ENCODE data around the gene AREL1.

The AREL1 gene

DNA sequence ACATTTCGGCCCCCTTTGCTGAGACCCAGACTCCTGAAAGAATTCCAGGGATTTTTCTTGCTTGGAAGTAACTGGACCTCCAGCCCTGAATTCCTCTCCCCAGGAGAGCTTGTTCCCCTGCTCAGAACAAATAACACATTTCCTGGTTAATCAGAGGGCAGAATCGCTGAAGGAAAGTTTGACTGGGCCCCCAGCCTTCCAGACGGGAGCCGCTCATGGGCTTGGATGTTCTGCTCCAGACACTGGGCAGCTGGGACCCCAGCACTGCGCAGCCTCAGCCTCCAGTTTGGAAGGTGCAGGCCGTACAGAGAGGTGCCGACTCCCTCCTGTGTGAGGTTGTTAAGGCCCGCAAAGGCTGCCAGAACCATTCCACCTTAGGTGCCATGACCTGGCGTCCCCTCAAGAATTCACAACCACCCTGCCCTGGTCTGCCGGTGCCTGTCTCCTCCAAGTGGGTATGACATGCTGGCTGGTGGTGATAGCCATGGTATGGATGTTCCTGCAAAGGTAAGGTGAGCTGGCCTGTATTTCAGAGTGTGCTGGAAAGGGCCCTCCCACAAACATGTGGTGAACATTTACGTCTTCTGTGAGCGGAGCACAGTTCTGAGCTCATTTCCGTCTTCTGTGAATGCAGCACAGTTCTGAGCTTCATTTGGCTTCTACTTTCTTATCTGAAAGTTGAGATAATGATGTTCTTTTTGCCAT lies 95.7 kb downstream of the AREL1 start:
- no peaks in the 10 kb centered on the region for H3K27me3 ChIP-seq (ENCODE audit: insufficient read depth, low read length, poor library complexity, severe bottlenecking)
- no peaks in the 10 kb centered on the region for H3K9me3 ChIP-seq (ENCODE audit: insufficient read depth, low read depth, low read length)
- H3K9me2 ChIP-seq (replicated peaks; ENCODE audit: low read depth, low read length): no peaks in the 10 kb centered on the region
- peaks cover 49% of the 10 kb centered on the region for H3K4me1 ChIP-seq (ENCODE audit: insufficient read depth, low read length, poor library complexity, severe bottlenecking)
- H3K9ac ChIP-seq (ENCODE audit: low read depth, low read length, poor library complexity, severe bottlenecking): no peak overlapping the region
- H3F3A ChIP-seq (ENCODE audit: low read depth): no peaks in the 10 kb centered on the region
- no peaks in the 10 kb centered on the region for H3K36me3 ChIP-seq (ENCODE audit: insufficient read depth, low read length)
- no peaks in the 10 kb centered on the region for H3K79me2 ChIP-seq (ENCODE audit: insufficient read depth, low read length)
- no peaks in the 10 kb centered on the region for H4K20me1 ChIP-seq (ENCODE audit: insufficient read depth, low read length, poor library complexity, severe bottlenecking)
- no peak overlapping the region for H3K4me3 ChIP-seq (ENCODE audit: low read length, poor library complexity, severe bottlenecking)
- H3K4me2 ChIP-seq (ENCODE audit: low read depth, low read length, poor library complexity, severe bottlenecking): no peak overlapping the region
- TF ChIP-seq EZH2phosphoT487 (IDR thresholded peaks at IDR 0.05; ENCODE audit: borderline replicate concordance): no peak
- TF ChIP-seq, protein P1, sequence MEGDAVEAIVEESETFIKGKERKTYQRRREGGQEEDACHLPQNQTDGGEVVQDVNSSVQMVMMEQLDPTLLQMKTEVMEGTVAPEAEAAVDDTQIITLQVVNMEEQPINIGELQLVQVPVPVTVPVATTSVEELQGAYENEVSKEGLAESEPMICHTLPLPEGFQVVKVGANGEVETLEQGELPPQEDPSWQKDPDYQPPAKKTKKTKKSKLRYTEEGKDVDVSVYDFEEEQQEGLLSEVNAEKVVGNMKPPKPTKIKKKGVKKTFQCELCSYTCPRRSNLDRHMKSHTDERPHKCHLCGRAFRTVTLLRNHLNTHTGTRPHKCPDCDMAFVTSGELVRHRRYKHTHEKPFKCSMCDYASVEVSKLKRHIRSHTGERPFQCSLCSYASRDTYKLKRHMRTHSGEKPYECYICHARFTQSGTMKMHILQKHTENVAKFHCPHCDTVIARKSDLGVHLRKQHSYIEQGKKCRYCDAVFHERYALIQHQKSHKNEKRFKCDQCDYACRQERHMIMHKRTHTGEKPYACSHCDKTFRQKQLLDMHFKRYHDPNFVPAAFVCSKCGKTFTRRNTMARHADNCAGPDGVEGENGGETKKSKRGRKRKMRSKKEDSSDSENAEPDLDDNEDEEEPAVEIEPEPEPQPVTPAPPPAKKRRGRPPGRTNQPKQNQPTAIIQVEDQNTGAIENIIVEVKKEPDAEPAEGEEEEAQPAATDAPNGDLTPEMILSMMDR (conservative IDR thresholded peaks at IDR 0.05; ENCODE audit: low read length): no peak
- H2AFZ ChIP-seq (ENCODE audit: low read length): no peak overlapping the region

DNA sequence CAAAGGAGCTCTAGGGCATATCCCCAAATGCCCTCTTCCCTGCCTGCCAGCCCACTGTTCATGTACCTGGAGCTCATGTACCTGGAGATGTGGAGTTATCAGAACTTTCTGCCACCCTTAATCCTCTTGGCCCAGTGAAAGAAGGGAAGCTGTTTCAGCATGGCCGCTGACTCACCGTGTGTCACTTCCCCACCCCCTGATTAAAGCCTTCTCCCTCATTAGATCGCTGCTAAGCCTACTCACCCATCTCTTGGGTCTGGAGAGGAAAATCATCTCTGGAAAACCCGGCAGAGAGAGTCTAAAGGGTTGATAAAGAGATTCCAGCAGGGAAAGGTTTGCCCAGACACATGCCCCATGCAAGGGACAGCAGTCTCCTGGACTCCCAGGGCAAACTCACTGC lies 96.4 kb downstream of the AREL1 start:
- no peaks in the 10 kb centered on the region for H3K79me2 ChIP-seq (ENCODE audit: insufficient read depth, low read length)
- no peak overlapping the region for H3K4me3 ChIP-seq (ENCODE audit: low read length, poor library complexity, severe bottlenecking)
- no peaks in the 10 kb centered on the region for H3K9me3 ChIP-seq (ENCODE audit: insufficient read depth, low read depth, low read length)
- H2AFZ ChIP-seq (ENCODE audit: low read length): peak overlapping the region; percentile 40; the same call in 1 of the 2 replicates
- peaks cover 49% of the 10 kb centered on the region for H3K4me1 ChIP-seq (ENCODE audit: insufficient read depth, low read length, poor library complexity, severe bottlenecking)
- H3K4me2 ChIP-seq (ENCODE audit: low read depth, low read length, poor library complexity, severe bottlenecking): no peak overlapping the region
- no peaks in the 10 kb centered on the region for H3K27me3 ChIP-seq (ENCODE audit: insufficient read depth, low read length, poor library complexity, severe bottlenecking)
- H3K9ac ChIP-seq (ENCODE audit: low read depth, low read length, poor library complexity, severe bottlenecking): no peak overlapping the region
- H3F3A ChIP-seq (ENCODE audit: low read depth): no peaks in the 10 kb centered on the region
- no peaks in the 10 kb centered on the region for H4K20me1 ChIP-seq (ENCODE audit: insufficient read depth, low read length, poor library complexity, severe bottlenecking)
- H3K9me2 ChIP-seq (replicated peaks; ENCODE audit: low read depth, low read length): no peaks in the 10 kb centered on the region
- no peaks in the 10 kb centered on the region for H3K36me3 ChIP-seq (ENCODE audit: insufficient read depth, low read length)
- no peak for TF ChIP-seq EZH2phosphoT487 (IDR thresholded peaks at IDR 0.05; ENCODE audit: borderline replicate concordance)
- TF ChIP-seq, protein P1 (conservative IDR thresholded peaks at IDR 0.05; ENCODE audit: low read length): no peak

DNA sequence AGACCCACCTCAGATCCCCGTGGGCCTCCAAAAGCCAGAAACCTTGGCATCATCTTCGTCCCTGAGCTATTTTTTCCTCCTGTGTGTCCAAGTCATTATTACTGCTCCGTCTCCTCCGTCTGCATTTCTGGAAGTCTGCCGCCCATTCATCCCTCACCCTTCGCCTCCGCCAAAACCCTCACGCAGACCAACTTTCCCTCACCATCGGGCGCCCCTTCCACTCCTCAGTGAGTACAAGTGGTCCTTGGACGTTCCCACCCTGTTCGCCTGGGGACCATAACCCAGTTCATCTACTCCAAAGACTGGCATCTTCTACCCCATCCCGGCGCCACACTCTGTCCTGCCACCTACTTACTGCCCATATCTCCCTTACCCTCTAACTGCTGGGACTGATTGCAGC lies 97.1 kb downstream of the AREL1 start:
- H3K9me2 ChIP-seq (replicated peaks; ENCODE audit: low read depth, low read length): no peaks in the 10 kb centered on the region
- no peak overlapping the region for H3K4me3 ChIP-seq (ENCODE audit: low read length, poor library complexity, severe bottlenecking)
- no peaks in the 10 kb centered on the region for H3K27me3 ChIP-seq (ENCODE audit: insufficient read depth, low read length, poor library complexity, severe bottlenecking)
- H3K9me3 ChIP-seq (ENCODE audit: insufficient read depth, low read depth, low read length): no peaks in the 10 kb centered on the region
- H3K9ac ChIP-seq (ENCODE audit: low read depth, low read length, poor library complexity, severe bottlenecking): no peak overlapping the region
- no peak overlapping the region for H3K4me2 ChIP-seq (ENCODE audit: low read depth, low read length, poor library complexity, severe bottlenecking)
- H3K36me3 ChIP-seq (ENCODE audit: insufficient read depth, low read length): no peaks in the 10 kb centered on the region
- H4K20me1 ChIP-seq (ENCODE audit: insufficient read depth, low read length, poor library complexity, severe bottlenecking): no peaks in the 10 kb centered on the region
- no peaks in the 10 kb centered on the region for H3K79me2 ChIP-seq (ENCODE audit: insufficient read depth, low read length)
- TF ChIP-seq, protein P1 (conservative IDR thresholded peaks at IDR 0.05; ENCODE audit: low read length): no peak
- TF ChIP-seq EZH2phosphoT487 (IDR thresholded peaks at IDR 0.05; ENCODE audit: borderline replicate concordance): no peak
- H3F3A ChIP-seq (ENCODE audit: low read depth): no peaks in the 10 kb centered on the region
- peaks cover 44% of the 10 kb centered on the region for H3K4me1 ChIP-seq (ENCODE audit: insufficient read depth, low read length, poor library complexity, severe bottlenecking)
- H2AFZ ChIP-seq (ENCODE audit: low read length): no peak overlapping the region
